Endodermal cell (in vitro differentiated cells): ENCODE results near the gene CLP1. TPM values are rescaled to one million over a fixed set of nuclear protein-coding genes. Genes with fewer than 3 reads are reported as not detected.
"Not testable (repeated sequence)": the region's sequence is repeated elsewhere in the genome, so short reads cannot be mapped to it uniquely, and the experiment has no call there.

Experiments used
- DNase-seq: peaks from one replicate; pipeline ENCODE4 v3.0.0-alpha.2; 2017
- H3K27ac ChIP-seq: 2 replicates; pipeline ENCODE4 v1.5.1; 2013; ENCODE audit warnings: mild to moderate bottlenecking, low read depth, low read length, moderate library complexity
- H3K27me3 ChIP-seq: 2 replicates; pipeline ENCODE4 v1.6.1; 2013; ENCODE audit warnings: mild to moderate bottlenecking, low read length, moderate library complexity; ENCODE audit not compliant: insufficient read depth, control insufficient read depth, poor library complexity, severe bottlenecking
- H3K36me3 ChIP-seq: 2 replicates; pipeline ENCODE4 v1.7.0; 2013; ENCODE audit warnings: mild to moderate bottlenecking, low read length, moderate library complexity; ENCODE audit not compliant: control insufficient read depth, insufficient read depth
- H3K4me1 ChIP-seq: one replicate; pipeline ENCODE4 v1.7.0; 2013; ENCODE audit warnings: low read length; ENCODE audit not compliant: control insufficient read depth, insufficient read depth
- H3K4me3 ChIP-seq: 2 replicates; pipeline ENCODE4 v1.5.1; 2013; ENCODE audit warnings: mild to moderate bottlenecking, low read length, moderate library complexity
- H3K9ac ChIP-seq: 2 replicates; pipeline ENCODE4 v1.6.1; 2013; ENCODE audit warnings: mild to moderate bottlenecking, low read length, moderate library complexity; ENCODE audit not compliant: poor library complexity, severe bottlenecking; ENCODE audit errors: extremely low read depth
- H3K9me3 ChIP-seq: 2 replicates; pipeline ENCODE4 v1.6.1; 2013; ENCODE audit warnings: mild to moderate bottlenecking, low read length, moderate library complexity; ENCODE audit not compliant: control insufficient read depth
- H3K27ac Mint-ChIP-seq: 2 replicates; pipeline ENCODE4 v1.8.0; 2020; ENCODE audit warnings: mixed read lengths
- H3K27me3 Mint-ChIP-seq: 2 replicates; pipeline ENCODE4 v1.8.0; 2021; ENCODE audit warnings: mild to moderate bottlenecking, mixed read lengths; ENCODE audit not compliant: insufficient read depth
- H3K36me3 Mint-ChIP-seq: 2 replicates; pipeline ENCODE4 v1.8.0; 2020; ENCODE audit warnings: low read depth, mixed read lengths
- H3K4me1 Mint-ChIP-seq: 2 replicates; pipeline ENCODE4 v1.8.0; 2020; ENCODE audit warnings: mixed read lengths
- H3K4me3 Mint-ChIP-seq: 2 replicates; pipeline ENCODE4 v1.8.0; 2020; ENCODE audit warnings: mild to moderate bottlenecking, moderate library complexity, mixed read lengths
- H3K9me3 Mint-ChIP-seq: 2 replicates; pipeline ENCODE4 v1.8.0; 2020; ENCODE audit warnings: mild to moderate bottlenecking, mixed read lengths
- WGBS, 2 experiments: methylation state at CpG; one replicate each; pipeline versions ENCODE4 v1.1.5 to v1.1.7; 2013; ENCODE audit warnings: missing lambda C conversion rate in 2 of 2, mixed read lengths in 1 of 2; ENCODE audit not compliant: insufficient coverage in 1 of 2, insufficient read length in 1 of 2; 5-methylcytosine and 5-hydroxymethylcytosine counted together
- total RNA-seq, 2 donors: library from RNA; stranded (reverse); fragmentation: NEBNext Ultra II Directional in 1 of 2; extraction: Animal tissue kit (Norgen Biotek cat#: 25700) in 1 of 2; gene quantifications; 2 replicates in 1 of 2; 3 replicates in 1 of 2; pipeline ENCODE4 v1.2.1, GENCODE V29; 2021
- TF ChIP-seq, protein P1 (sequence below): fragments of 200-600 bp; sonication (generic); conservative IDR thresholded peaks from 2 replicates; pipeline ENCODE4 v1.5.0; 2021; ENCODE audit warnings: antibody characterized with exemption, mild to moderate bottlenecking

CLP1 gene
- total RNA-seq, 2 donors from 2014 or later, result 23.7 to 25.2 TPM

DNA sequence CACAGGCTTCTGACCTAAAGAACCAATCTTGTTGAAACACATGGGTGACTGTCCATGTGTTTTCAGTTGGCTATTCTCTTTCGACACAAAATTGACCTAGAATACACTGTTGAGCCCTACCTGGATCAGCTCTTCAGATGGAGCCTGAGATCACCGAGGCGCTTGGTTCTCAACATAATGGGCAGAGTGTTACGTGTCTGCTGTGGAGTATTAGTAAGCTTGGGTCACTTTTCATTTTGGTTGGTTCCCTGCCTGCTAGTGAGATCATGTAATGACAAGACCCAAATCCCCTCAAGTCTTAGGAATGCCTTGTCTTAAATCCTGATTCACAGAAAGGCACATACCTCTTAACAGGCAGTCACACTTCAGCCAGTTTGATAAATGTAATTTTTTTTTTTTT, 45.8 kb downstream of the CLP1 start:
- H3K4me1 Mint-ChIP-seq, result peaks cover 4% of the 10 kb centered on the region
- H3K27ac Mint-ChIP-seq, result no peak overlapping the region
- no peaks in the 10 kb centered on the region for H3K27me3 ChIP-seq
- H3K9me3 Mint-ChIP-seq, result no peaks in the 10 kb centered on the region
- DNase-seq, result no peak
- H3K4me3 Mint-ChIP-seq, result no peak overlapping the region
- TF ChIP-seq, protein P1, sequence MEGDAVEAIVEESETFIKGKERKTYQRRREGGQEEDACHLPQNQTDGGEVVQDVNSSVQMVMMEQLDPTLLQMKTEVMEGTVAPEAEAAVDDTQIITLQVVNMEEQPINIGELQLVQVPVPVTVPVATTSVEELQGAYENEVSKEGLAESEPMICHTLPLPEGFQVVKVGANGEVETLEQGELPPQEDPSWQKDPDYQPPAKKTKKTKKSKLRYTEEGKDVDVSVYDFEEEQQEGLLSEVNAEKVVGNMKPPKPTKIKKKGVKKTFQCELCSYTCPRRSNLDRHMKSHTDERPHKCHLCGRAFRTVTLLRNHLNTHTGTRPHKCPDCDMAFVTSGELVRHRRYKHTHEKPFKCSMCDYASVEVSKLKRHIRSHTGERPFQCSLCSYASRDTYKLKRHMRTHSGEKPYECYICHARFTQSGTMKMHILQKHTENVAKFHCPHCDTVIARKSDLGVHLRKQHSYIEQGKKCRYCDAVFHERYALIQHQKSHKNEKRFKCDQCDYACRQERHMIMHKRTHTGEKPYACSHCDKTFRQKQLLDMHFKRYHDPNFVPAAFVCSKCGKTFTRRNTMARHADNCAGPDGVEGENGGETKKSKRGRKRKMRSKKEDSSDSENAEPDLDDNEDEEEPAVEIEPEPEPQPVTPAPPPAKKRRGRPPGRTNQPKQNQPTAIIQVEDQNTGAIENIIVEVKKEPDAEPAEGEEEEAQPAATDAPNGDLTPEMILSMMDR, result no peak
- H3K9me3 ChIP-seq, result no peaks in the 10 kb centered on the region
- H3K4me1 ChIP-seq, result no peaks in the 10 kb centered on the region
- peaks cover 63% of the 10 kb centered on the region for H3K36me3 Mint-ChIP-seq
- no peak overlapping the region for H3K9ac ChIP-seq
- H3K4me3 ChIP-seq, result no peak overlapping the region
- no peak overlapping the region for H3K27ac ChIP-seq
- no peaks in the 10 kb centered on the region for H3K27me3 Mint-ChIP-seq
- WGBS, 2 experiments, result 92 to 95% methylated on average over 4 of the region's 4 CpGs
- H3K36me3 ChIP-seq, result peaks cover 77% of the 10 kb centered on the region

DNA sequence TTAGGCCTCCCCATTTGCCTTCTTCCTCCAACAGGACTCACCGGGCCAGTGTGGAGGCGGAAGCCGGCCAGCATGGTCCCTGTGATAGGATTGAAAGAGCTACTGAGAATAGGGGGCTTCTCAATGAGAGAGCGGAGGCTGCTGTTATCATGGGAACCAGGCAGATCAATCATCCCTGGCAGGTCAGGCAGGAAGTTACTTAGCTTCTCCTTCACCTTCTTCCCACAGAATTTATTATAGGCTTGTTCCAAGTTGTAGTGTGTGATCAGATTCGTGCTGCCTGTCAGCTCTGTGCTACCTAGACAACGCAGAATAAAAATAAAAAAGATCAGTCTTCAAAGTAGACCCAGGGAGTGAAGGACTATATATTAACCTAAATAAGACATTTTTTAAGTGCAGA, 47.4 kb downstream of the CLP1 start:
- Histone ChIP-seq H3K9me3 (no peaks in the 10 kb centered on the region), H3K4me1 (no peaks in the 10 kb centered on the region), H3K36me3 (peaks cover 68% of the 10 kb centered on the region), H3K9ac (no peak overlapping the region), H3K4me3 (no peak overlapping the region), H3K27ac (no peak overlapping the region), H3K27me3 (no peaks in the 10 kb centered on the region)
- Mint-ChIP-seq H3K4me3 (no peak overlapping the region), H3K27ac (no peak overlapping the region), H3K27me3 (no peaks in the 10 kb centered on the region), H3K9me3 (no peaks in the 10 kb centered on the region), H3K4me1 (peaks cover 4% of the 10 kb centered on the region), H3K36me3 (peaks cover 50% of the 10 kb centered on the region)
- TF ChIP-seq, protein P1, result no peak
- DNase-seq, result no peak
- 82 to 96% methylated on average over 3 to 6 of the region's 6 CpGs for WGBS, 2 experiments

DNA sequence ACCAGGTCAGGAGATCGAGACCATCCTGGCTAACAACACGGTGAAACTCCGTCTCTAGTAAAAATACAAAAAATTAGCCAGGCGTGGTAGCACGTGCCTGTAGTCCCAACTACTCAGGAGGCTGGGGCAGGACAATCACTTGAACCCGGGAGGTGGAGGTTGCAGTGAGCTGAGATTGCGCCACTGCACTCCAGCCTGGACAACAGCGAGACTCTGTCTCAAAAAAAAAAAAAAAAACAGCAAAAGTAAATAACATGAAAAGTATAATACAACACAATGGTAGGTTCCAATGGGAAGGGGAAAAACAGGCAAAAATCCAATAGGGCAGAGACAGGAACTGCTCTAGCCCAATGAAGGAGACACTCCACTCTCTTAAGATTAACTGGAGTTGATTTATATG, 47.9 kb downstream of the CLP1 start:
- 95% methylated on average over 6 of the region's 8 CpGs; no CpG with 5 or more reads in 1 of the 2 experiments for WGBS, 2 experiments
- not testable (repeated sequence) for H3K9ac ChIP-seq, H3K27me3 Mint-ChIP-seq, H3K4me1 Mint-ChIP-seq, H3K9me3 Mint-ChIP-seq, H3K27ac Mint-ChIP-seq, H3K4me3 Mint-ChIP-seq, H3K9me3 ChIP-seq, H3K4me3 ChIP-seq, DNase-seq, H3K27ac ChIP-seq, H3K4me1 ChIP-seq, H3K27me3 ChIP-seq
- H3K36me3 Mint-ChIP-seq, result peaks cover 47% of the 10 kb centered on the region
- H3K36me3 ChIP-seq, result peaks cover 66% of the 10 kb centered on the region

DNA sequence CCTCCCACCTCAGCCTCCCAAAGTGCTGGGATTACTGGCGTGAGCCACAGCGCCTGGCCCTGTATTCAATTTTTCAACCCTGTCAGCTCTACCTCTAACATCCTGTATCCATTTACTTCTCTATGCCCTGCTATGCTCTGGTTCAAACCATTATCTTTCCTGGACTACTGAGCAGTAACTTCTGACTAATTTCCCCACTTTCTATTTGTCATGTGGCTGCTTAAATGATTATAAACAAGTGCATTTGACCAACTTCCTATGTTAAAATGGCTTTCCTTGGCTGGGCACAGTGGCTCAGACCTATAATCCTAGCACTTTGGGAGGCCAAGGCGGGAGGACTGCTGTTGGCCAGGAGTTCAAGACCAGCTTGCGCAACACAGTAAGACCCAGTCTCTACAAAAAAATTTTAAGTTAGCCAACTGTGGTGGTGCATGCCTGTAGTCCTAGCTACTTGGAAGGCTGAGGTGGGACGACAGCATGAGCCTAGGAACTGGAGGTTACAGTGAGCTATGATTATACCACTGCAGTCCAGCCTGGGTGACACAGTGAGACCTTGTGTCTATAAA, 52.3 kb downstream of the CLP1 start:
- H3K4me3 Mint-ChIP-seq, result no peak overlapping the region
- no peak overlapping the region for H3K9ac ChIP-seq
- peaks cover 4% of the 10 kb centered on the region for H3K9me3 ChIP-seq
- H3K36me3 Mint-ChIP-seq, result peaks cover 22% of the 10 kb centered on the region
- H3K27me3 Mint-ChIP-seq, result no peaks in the 10 kb centered on the region
- no peak overlapping the region for H3K27ac Mint-ChIP-seq
- peaks cover 3% of the 10 kb centered on the region for H3K4me1 ChIP-seq
- 91 to 96% methylated on average over 4 to 5 of the region's 5 CpGs for WGBS, 2 experiments
- TF ChIP-seq, protein P1, result no peak
- H3K27ac ChIP-seq, result no peak overlapping the region
- H3K27me3 ChIP-seq, result no peaks in the 10 kb centered on the region
- peaks cover 32% of the 10 kb centered on the region for H3K36me3 ChIP-seq
- no peaks in the 10 kb centered on the region for H3K9me3 Mint-ChIP-seq
- H3K4me3 ChIP-seq, result no peak overlapping the region
- DNase-seq, result no peak
- H3K4me1 Mint-ChIP-seq, result peaks cover 16% of the 10 kb centered on the region
